DND-41 (cell line): ENCODE measurements around the gene XRCC4.

Experiments used
- CTCF ChIP-seq: IDR thresholded peaks from 2 replicates; pipeline ENCODE4 v1.5.1; 2012; ENCODE audit warnings: borderline replicate concordance, low read length, moderate library complexity, mild to moderate bottlenecking; ENCODE audit not compliant: poor library complexity, severe bottlenecking; ENCODE audit errors: extremely low read depth
- EZH2 ChIP-seq: IDR thresholded peaks from 3 replicates; pipeline ENCODE4 v1.6.1; 2012; ENCODE audit warnings: borderline replicate concordance, low read depth, mild to moderate bottlenecking, moderate library complexity, low read length, inconsistent platforms; ENCODE audit not compliant: severe bottlenecking

GRCh38 chr5:83151821-83152220, 74.5 kb downstream of the XRCC4 start:
- TF ChIP-seq EZH2 (no peak), CTCF (no peak)
